Daoy (cell line): Measurements from ENCODE around the gene MICAL2. TPM values are rescaled to one million over a fixed set of nuclear protein-coding genes. Genes with fewer than 3 reads are reported as not detected.

Experiments
- DNase-seq: peaks from one replicate; pipeline ENCODE4 v3.0.0-alpha.2; 2015; ENCODE audit warnings: low read depth
- total RNA-seq: library from RNA; depleted of rRNA; stranded (reverse); fragments of >200 nt; shearing (Covaris generic); gene quantifications from 2 replicates; pipeline ENCODE4 v1.2.3, GENCODE V29; 2014

The MICAL2 gene
- total RNA-seq, 1 experiment from 2014 or later: 178 TPM

DNA sequence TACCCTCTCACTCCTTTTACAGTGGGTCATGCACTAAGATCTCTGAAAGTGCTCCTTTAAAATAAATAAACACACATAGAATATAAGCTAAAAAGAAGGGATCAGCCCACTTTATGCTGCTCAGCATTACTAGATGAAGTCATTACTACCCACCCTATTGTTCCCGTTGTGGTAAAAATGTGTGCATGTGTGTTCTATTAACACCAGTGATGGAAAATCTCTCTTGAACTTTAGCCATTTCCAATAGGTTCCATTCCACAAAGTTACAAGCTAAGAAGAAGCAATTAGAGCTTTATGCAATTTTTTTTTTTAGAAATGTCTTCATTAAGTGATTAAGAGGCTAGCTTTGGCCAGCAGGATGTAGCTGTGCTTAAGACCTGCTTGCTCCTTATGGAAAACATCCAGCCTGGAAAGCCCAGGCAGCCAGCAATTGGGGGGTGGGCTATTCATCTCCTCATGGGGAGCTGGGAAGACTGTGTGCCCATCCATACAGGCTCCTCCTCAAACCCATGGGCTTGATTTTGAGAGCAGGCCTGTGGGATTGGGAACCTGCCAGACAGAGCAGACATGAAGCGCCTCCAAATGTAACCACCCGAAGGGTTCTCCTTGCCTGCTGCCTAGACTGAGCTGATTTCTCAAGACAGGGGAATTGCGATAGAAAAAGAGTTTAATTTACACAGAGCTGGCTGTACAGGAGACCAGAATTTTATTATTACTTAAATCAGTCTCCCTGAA, 174.1 kb downstream of the MICAL2 start:
- peak; percentile 78 for DNase-seq

DNA sequence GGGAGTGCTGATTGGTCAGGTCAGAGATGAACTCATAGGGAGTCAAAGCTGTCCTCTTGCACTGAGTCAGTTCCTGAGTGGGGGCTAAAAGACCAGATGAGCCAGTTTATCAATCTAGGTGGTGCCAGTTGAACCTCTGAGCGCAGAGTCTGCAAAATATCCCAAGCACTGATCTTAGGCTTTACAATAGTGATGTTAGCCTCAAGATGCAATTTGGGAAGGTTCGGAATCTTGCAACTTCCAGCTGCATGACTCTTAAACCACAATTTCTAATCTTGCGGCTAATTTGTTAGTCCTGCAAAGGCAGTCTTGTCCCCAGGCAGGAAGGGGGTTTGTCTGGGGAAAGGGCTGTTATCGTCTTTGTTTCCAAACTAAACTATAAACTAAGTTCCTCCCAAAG, 174.7 kb downstream of the MICAL2 start:
- DNase-seq: peak; percentile 93

DNA sequence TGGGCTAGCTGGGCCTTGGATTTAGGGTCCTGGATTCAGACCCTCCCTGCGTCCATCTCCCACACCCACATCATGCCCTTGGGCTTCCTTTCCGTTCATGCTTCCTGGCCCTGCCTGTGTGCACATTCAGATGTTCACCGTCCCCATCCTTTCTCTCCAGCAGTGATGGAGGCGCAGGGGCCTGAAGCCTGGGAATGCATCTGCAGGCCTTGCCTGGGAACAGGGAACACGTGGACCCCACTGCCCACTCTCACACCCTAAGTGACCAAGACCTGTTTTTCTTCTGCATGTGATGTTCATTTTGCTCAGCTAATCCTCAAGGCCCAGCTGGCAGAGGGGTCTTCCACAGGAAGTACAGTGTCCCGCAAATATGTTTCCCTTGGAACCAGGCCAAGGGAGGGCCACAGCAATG, 175.4 kb downstream of the MICAL2 start:
- DNase-seq: peak; percentile 67

DNA sequence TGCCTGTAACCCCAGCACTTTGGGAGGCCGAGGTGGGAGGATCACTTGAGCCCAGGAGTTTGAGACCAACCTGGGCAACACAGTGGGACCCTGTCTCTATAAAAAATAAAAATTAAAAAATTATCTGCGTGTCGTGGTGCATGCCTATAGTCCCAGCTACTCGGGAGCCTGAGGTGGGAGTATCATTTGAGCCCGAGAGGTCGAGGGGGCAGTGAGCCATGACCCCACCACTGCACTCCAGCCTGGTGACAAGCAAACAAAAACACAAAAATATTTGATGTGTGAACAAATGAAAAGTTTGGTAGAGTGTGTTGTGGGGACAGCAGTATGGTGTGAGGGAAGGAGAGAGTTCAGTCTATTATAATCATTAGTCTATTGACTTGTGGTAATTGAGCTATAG, 176.2 kb downstream of the MICAL2 start:
- no peak for DNase-seq

DNA sequence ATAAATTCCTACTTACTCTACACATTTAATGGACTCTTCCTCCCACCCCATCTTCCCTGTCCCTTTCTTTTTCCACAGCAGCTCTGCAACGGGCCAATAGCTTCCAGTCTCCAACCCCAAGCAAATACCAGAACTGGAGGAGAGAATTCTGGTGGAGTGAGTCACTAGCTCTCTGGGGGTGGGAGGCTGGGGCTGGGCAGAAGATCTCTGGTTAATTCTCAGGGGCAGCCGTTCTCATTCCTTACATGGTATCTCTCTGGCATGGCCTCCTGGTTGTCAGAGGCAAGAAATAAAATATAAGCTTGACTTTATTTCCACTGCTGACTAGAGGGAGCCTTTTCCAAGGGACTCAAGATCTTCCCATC, 176.6 kb downstream of the MICAL2 start:
- DNase-seq: peak; percentile 94

DNA sequence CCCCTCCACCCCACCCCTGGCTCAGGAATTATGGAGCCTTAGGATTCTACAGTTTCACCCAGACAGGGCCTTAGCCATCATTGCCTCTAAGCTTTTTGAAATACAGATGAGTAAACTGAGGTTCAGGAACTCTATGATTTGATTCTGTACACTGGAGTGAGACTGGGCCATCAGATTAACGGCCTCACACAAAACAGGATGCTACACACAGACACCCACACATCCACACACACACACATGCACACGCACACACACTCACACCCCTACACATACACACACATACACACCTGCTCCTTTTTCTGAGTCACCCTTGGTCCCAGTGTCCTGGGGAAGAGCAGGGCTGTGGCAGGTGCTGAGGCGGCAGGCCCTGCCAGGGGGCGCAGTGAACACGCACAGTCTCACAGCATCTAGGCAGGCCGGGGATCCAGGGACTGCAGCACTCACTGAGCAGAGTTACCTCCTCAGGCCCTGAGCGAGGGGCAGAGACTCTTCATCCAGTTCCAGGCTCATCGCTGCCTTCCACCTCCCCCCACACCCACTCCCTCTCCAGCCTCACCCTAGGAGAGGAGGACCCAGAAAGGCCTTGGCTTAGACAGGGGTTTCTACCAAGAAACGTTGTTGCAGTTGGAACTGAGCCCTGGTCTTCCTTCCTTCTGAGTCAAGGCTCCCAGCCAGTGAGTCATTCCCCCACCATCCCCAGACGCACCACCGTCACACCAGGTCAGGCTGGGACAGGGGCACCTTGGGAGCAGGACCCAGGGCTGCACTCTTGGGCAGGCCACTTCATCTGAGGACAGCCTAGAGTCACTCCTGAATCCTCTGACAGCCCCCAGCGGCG, 177.2 kb downstream of the MICAL2 start:
- DNase-seq: peak; percentile 96

DNA sequence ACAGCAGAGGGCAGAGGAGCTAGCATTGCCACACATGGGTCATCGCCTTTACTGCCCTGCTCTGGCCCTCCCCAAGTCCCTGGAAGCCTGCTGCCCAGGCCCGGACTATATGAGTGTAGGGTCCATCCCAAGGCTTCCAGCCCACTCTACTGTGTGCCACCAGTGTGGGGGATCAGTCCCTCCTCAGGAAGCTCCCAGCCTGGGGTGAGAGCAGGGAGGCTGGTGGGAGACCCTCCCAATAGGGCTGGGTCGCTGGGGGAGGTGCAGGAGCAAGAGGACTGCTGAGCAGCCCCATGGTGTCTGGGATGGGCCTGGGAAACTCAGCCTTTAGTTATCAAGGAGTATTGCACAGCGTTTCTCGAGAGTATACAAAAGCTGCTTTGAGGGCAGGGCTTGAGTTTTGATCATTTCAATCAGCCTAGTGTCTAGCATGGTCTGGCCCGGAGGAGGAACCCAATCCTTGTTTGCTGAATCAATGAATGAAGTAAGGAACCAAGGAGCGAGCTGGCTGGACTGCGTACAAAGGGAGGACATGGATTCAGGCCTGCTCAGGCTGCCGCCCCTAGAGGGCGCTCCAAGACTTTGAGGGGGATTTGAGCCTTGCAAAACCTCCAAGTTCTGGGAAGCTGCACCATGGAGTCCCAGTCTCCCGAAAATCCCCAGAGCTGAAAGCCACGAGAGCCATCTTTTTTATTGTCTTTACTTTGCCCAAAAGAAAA, 178.0 kb downstream of the MICAL2 start:
- peak; percentile 91 for DNase-seq

DNA sequence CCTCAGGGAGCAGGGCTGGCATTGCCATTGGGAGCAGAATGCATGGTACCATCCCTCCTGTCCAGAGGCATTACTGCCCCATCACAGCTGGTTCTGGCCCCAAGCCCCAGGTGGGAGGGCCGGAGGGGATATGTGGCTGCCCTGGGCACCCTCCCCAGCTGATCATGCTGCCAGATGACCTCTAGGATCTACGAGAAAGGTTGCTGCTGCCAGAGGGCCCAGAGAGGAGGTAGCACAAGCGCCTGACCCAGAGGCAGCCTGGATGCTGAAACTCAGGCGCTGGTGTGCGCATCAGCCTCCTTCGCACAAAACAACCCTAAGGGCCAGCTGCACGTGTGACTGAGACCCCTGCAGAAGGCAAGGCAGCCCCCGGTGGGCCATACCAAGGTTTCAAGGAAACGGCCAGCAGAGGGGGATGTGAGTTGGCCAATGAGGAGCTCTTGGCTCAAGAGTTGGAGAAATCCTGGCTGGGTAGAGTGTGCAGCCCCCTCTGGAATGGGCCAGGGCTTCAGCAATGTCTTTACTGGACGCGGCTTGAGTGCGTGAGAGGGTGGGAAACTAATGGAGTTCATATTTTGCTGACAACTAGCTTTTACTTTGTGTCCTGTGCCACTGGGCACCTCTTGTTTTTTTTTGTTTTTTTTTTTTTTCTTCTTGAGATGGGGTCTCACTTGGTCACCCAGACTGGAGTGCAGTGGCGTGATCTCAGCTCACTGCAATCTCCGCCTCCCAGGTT, 178.7 kb downstream of the MICAL2 start:
- no peak for DNase-seq

DNA sequence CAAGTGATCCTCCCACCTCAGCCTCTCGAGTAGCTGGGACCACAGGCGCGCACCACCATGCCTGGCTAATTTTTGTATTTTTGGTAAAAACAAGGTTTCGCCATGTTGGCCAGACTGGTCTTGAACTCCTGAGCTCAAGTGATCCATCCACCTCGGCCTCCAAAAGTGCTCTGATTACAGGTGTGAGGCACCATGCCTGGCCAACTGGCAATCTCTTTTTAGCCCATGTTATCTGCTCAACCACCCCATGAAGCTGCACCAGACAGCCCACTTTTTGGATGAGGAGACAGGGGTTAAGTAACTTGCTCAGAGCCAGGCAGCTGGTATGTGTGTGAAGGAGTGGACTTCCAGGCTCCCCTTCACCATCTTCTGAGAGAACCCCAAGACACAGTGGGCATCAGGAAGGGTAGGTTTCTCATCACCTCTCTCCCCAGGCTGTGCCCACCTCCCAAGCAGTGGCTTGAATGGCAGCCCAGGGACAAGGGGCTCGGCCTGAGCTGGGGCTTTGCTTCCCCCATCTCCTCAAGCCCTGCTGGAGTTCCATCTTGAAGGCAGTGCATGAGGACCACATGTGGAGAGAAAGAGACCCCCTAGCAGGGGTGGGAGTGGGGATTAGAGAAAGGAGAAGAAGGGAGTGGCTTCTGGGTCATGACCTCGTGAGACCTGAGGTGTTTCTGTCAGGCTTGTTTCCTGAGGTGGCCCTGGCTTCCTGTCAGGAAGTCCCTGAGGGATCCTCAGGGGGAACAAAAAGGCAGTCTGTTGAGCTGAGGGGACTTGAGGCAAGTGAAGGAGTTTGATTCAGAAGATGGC, 179.5 kb downstream of the MICAL2 start:
- DNase-seq: no peak

DNA sequence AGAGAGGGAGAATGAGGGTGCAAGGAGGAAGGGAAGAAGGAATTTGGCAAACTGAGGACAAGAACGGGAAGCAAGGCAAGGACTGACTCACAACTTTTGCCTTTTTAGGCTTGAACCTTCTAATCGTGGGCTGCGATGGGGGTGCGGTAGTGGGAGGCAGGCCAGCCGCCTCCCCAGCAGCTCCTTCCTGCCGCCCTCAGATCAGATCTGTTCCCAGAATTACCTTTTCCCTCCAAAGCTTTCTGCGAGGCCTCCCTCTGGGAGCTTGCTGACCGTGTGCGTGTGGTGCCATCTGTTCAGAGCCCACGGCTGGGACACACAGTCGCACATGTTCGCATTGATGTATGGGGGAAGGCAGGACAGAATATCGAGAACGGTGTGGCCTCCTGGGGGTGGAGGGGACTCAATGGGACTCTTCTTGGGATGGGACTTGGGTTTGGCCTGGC, 180.1 kb downstream of the MICAL2 start:
- no peak for DNase-seq

DNA sequence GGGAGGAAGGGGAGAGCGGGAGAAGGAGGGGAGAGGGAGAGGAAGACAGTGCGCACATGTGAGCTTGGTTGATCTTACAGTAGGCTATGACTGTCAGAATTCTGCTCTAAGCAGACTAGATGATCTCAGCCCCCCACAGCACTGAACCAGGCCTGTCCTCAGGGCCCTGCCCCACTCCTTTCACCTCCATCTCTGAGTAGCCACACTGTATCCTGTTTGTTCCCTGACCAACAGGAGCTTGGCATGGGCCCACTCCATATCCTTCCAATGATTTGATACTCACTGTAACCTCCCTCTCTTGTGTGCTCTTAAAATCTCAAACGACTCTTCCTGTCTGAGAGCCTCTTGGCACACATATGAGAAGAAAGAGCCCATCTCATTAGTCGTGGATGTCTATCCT, 180.9 kb downstream of the MICAL2 start:
- DNase-seq: no peak

DNA sequence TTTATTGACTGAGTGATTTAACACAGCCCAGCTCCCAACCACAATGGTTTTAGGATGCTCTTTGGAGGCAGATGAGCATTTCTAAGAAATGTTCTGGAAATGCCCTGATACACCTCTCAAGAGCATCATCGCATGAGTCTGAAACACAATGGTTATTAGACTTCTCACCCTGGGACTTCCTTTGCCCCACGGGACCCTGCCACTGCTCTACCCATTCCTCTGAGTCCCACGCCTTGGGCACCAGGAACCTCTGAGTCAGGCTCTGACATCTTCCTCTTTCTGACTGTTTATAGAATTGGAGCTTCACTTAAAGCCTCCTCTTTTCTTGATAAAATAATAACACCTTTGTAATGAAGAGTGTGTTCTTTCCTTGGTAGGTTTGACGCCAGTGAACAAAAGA, 181.4 kb downstream of the MICAL2 start:
- no peak for DNase-seq

DNA sequence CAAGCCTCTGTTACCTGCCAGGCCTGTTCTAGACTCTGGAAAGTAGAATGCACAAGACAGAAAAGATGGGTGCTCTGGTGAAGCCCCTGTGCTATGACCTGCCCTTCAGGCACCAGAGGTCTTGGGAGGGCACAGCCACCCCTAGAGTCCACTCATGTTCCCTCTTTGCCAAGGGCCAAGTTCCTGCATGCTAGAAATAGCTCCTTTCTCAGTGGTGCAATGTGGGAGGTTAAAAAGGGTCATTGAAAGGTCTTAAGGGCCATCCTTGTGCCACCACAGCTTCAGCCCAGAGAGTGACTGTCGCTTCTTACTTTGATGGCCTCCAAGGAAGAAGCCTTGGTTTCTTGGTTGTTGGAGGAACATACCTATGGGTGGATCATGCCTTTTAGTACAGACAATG, 182.4 kb downstream of the MICAL2 start:
- DNase-seq: no peak

DNA sequence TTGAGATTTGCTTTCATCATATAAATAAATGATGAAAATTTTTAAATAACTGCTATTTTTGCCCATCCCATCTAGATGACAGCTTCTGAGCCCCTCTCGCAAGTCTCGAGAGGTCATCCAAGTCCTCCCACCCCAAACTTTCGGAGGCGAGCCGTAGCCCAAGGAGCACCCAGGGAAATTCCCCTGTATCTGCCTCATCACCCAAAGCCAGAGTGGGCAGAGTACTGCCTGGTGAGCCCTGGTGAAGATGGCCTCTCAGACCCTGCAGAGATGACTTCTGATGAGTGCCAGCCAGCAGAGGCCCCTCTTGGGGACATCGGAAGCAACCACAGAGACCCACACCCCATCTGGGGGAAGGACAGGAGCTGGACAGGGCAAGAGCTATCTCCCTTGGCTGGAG, 183.1 kb downstream of the MICAL2 start:
- no peak for DNase-seq

DNA sequence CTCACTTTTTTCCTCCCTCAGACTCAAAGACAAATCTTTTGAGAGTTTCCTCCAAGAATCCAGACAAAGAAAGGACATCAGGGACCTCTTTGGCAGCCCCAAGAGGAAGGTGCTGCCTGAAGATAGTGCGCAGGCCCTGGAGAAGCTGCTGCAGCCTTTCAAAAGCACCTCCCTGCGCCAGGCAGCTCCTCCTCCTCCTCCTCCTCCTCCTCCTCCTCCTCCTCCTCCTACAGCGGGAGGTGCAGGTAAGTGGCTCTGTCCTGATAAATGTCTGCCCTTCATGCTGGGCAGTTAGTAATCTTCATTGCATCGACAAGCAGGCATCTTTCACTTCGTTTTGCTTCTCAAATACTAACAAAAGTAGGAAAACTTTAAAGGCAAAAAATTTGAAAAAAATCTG, 184.2 kb downstream of the MICAL2 start:
- no peak for DNase-seq

DNA sequence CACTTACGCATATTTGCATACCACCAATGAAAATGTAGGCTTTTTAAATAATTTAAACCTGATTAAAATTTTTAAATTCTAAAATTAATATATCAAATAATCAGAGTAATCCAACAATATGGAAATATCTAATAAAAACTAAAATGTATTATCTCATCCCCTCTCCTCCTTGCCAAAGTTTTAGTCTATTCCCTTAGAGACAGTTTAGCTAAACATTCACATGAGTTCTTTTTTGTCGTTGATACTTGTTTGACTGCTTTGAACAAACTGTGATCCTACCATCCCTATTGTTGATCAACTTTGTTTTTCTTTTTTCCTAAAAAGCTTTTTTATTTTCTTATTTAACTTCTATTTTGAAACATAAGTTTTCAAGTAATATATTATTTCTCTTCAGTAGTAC, 185.6 kb downstream of the MICAL2 start:
- DNase-seq: no peak

DNA sequence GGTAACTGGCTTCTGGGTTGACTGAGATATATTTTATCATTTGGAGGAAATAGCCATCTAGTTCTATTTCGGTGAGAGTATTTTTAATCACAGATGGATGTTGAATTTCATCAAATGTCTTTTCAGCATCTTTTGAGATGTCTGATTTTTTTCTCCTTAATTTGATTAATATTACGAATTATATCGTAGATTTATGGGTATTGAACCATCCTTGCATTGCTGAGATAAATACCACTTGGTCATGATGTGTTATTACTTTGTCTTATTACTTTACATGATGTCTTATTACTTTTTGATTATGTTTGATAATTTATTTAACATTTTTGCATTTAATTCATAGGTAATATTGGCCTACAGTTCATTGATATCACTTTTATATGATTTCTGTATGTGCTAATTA, 188.2 kb downstream of the MICAL2 start:
- DNase-seq: no peak

DNA sequence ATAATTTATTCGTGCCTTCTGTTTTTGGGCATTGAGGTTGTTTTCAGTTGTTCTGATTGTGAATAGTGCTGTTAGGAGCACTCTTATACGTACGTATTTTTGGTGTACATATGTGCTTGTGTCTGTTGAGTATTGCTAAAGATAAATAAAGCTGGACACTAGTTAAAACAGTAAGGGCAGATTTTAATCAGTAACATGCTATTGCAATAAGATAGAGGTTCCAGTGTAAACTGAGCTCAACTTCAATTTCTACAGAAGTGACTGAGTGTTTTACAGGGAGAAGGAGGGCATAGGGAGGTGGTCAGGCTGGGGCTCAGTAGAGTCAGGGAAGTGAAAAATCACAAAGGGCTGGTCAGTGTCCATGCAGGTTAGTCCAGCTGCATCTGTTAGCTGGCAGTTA, 191.0 kb downstream of the MICAL2 start:
- DNase-seq: no peak

DNA sequence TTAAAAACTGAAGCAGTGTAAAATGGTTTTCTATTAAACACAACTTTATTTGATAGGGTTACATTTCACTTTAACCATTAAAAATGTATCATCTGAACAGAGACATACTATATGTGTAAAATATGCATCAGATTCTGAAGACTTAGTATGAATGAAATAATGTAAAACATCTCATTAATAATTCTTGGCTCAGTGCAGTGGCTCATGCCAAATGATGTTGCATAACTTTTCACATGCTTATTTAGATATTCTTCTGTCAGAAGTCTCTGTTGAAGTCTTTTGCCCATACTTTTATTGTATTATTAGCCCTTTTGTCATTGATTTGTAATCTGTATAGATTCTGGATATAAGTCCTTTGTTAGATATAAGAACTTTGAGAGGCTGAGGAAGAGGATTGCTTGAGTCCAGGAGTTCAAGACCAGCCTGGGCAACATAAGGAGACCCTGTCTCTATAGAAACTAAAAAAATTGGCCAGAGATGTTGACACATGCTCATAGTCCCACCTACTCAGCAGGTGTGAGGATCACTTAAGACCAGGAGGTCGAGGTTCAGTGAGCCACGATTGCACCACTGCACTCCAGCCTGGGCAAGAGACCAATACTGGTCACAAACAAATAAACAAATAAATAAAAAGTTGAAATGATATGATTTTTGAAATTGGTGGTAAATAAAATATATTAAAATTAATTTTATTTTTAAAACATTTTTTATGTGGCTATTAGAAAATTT, 193.2 kb downstream of the MICAL2 start:
- no peak for DNase-seq

DNA sequence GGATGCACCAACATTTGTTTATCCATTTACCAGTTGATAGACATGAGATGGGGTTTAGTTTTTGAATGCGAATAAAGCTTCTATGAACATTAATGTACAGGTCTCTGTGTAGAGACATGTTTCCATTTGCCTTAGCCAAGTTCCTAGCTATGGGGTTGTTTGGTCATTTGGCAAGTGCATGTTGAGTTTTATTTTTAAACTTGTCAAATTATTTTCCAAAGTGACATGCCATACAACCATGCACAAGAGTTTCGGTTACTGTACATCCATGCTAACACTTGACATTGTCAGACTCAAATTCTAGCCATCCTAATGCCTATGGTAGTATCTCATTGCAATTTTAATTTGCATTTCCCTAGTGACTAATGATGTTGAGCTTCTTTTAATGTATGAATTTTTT, 196.4 kb downstream of the MICAL2 start:
- DNase-seq: no peak
